IMR-90 (cell line): Measurements from ENCODE around the gene SGK2.

Source experiments
- BHLHE40 ChIP-seq: fragments of 150-350 bp; IDR thresholded peaks from 2 replicates; pipeline ENCODE4 v1.6.1; 2016; ENCODE audit warnings: mild to moderate bottlenecking, low read depth, low read length
- CEBPB ChIP-seq: IDR thresholded peaks from 2 replicates; pipeline ENCODE4 v1.6.1; 2012; ENCODE audit warnings: low read depth, low read length, improper control_type of control experiment
- CTCF ChIP-seq: conservative IDR thresholded peaks from 2 replicates; pipeline ENCODE4 v1.5.1; 2012; ENCODE audit warnings: mild to moderate bottlenecking, low read depth, low read length, improper control_type of control experiment
- FOS ChIP-seq: fragments of 150-350 bp; IDR thresholded peaks from 2 replicates; pipeline ENCODE4 v1.6.1; 2016; ENCODE audit warnings: low read depth, low read length
- MAFK ChIP-seq: IDR thresholded peaks from 2 replicates; pipeline ENCODE4 v1.6.1; 2012; ENCODE audit warnings: low read depth, low read length, improper control_type of control experiment
- MAZ ChIP-seq: IDR thresholded peaks from 2 replicates; pipeline ENCODE4 v1.6.1; 2012; ENCODE audit warnings: low read depth, mild to moderate bottlenecking, low read length, improper control_type of control experiment, moderate library complexity, borderline replicate concordance
- POLR2A ChIP-seq: IDR thresholded peaks from 2 replicates; pipeline ENCODE4 v1.6.1; 2012; ENCODE audit warnings: mild to moderate bottlenecking, low read depth, low read length
- RAD21 ChIP-seq: IDR thresholded peaks from 2 replicates; pipeline ENCODE4 v1.6.1; 2012; ENCODE audit warnings: low read length, improper control_type of control experiment
- SMC3 ChIP-seq: fragments of 150-350 bp; IDR thresholded peaks from 2 replicates; pipeline ENCODE4 v1.6.1; 2016; ENCODE audit warnings: low read depth, mild to moderate bottlenecking, antibody characterized with exemption, low read length, moderate library complexity
- TF ChIP-seq, protein P1 (sequence below): fragments of 150-350 bp; IDR thresholded peaks from 2 replicates; pipeline ENCODE4 v1.6.1; 2017; ENCODE audit warnings: mild to moderate bottlenecking, antibody characterized with exemption, low read length, low read depth

DNA sequence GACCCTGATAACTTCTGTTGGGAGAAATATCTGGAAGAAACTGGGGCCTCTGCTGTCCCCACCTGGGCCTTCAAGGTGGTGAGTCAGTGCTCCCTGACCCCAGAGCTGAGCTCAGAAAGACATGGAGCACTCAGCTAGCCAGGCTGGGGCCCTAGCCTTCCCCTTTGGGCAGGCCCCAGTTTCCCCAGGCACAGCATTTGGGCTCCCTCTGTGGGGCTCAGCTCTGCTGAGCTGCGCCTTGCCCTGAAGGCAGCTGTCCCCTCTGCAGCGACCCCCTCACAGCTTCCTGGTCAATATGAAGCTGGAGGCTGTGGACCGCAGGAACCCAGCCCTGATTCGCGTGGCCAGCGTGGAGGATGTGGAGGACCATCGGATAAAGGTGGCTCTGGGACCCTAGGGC lies 24.8 kb upstream of the SGK2 start:
- TF ChIP-seq CEBPB: no peak
- TF ChIP-seq CTCF: no peak
- TF ChIP-seq RAD21: no peak
- no peak for TF ChIP-seq MAFK
- TF ChIP-seq BHLHE40: no peak
- TF ChIP-seq SMC3: no peak
- TF ChIP-seq FOS: no peak
- TF ChIP-seq, protein P1, sequence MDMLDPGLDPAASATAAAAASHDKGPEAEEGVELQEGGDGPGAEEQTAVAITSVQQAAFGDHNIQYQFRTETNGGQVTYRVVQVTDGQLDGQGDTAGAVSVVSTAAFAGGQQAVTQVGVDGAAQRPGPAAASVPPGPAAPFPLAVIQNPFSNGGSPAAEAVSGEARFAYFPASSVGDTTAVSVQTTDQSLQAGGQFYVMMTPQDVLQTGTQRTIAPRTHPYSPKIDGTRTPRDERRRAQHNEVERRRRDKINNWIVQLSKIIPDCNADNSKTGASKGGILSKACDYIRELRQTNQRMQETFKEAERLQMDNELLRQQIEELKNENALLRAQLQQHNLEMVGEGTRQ: no peak
- TF ChIP-seq POLR2A: no peak
- no peak for TF ChIP-seq MAZ
